Effector memory CD4-positive, alpha-beta T cell (primary cell): ENCODE data around the gene CYP4F2.
"Not testable (repeated sequence)": the region's sequence is repeated elsewhere in the genome, so short reads cannot be mapped to it uniquely, and the experiment has no call there.

Experiments
- DNase-seq, 3 donors: peaks; one replicate each; pipeline ENCODE4 v3.0.0-alpha.2; 2020
- H3K27ac ChIP-seq: 2 replicates; pipeline ENCODE4 v1.7.0; 2013; ENCODE audit warnings: mild to moderate bottlenecking, low read length, moderate library complexity; ENCODE audit not compliant: insufficient read depth, poor library complexity, severe bottlenecking
- H3K27me3 ChIP-seq: replicated peaks from 2 replicates; pipeline ENCODE4 v1.7.0; 2013; ENCODE audit warnings: mild to moderate bottlenecking, low read length; ENCODE audit not compliant: insufficient read depth, control insufficient read depth, poor library complexity, severe bottlenecking
- H3K36me3 ChIP-seq: 2 replicates; pipeline ENCODE4 v1.7.0; 2013; ENCODE audit warnings: mild to moderate bottlenecking, low read length, moderate library complexity; ENCODE audit not compliant: control insufficient read depth, insufficient read depth
- H3K4me1 ChIP-seq: 2 replicates; pipeline ENCODE4 v1.7.0; 2013; ENCODE audit warnings: low read length, mild to moderate bottlenecking; ENCODE audit not compliant: control insufficient read depth, insufficient read depth, poor library complexity, severe bottlenecking
- H3K4me3 ChIP-seq: 2 replicates; pipeline ENCODE4 v1.7.0; 2013; ENCODE audit warnings: low read length, low read depth, mild to moderate bottlenecking; ENCODE audit not compliant: insufficient read depth, poor library complexity, severe bottlenecking
- H3K9me3 ChIP-seq: 2 replicates; pipeline ENCODE4 v1.7.0; 2013; ENCODE audit warnings: mild to moderate bottlenecking, low read length, moderate library complexity; ENCODE audit not compliant: control insufficient read depth

CYP4F2 gene

DNA sequence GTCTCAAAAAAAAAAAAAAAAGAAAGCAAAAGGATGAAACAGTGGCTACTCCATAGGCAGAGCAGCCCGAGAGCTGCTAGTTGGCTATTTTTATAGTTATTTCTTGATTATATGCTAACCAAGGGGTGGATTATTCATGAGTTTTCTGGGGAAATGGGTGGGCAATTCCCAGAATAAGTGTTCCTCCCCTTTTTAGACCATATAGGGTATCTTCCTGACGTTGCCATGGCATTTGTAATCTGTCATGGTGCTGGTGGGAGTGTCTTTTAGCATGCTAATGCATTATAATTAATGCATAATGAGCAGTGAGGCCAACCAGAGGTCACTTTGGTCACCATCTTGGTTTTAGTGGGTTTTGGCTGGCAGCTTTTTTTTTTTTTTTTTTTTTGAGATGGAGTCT lies 57.0 kb downstream of the CYP4F2 start:
- H3K4me3 ChIP-seq: no peak overlapping the region

DNA sequence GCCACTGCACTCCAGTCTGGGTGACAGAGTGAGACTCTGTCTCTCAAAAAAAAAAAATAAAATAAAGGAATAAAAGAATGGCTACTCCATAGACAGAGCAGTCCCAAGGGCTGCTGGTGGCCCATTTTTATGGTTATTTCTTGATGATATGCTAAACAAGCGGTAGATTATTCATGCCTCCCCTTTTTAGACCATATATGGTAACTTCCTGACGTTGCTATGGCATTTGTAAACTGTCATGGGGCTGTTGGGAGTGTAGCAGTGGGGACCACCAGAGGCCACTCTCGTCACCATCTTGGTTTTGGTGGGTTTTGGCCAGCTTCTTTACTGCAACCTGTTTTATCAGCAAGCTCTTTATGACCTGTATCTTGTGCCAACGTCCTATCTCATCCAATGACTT lies 58.0 kb downstream of the CYP4F2 start:
- not testable (repeated sequence) for DNase-seq, H3K9me3 ChIP-seq, H3K36me3 ChIP-seq, H3K27me3 ChIP-seq, H3K27ac ChIP-seq, H3K4me3 ChIP-seq
- H3K4me1 ChIP-seq: peaks cover 22% of the 10 kb centered on the region

More for the DNA sequence above, 57.0 kb downstream of the CYP4F2 start:
- H3K27me3 ChIP-seq: no peaks in the 10 kb centered on the region
- no peaks in the 10 kb centered on the region for H3K36me3 ChIP-seq
- peaks cover 27% of the 10 kb centered on the region for H3K4me1 ChIP-seq
- DNase-seq: no peak
- H3K27ac ChIP-seq: no peak overlapping the region
- H3K9me3 ChIP-seq: no peaks in the 10 kb centered on the region

DNA sequence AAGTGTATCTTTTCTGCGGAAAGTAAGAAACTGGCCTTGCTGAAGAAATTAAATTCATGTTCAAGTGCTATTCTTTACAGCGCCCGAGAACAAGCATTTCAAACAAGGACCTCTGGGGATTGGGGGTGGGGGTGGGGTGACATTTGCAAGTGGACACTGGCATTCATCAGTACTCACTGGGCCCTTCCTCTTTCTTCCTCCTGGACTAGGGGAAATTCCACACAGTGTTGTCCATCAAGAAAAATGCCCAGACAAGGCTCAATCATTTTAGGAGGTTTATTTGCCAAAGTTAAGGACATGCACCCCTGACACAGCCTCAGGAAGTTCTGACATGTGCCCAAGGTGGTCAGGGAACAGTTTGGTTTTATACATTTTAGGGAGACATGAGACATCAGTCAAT lies 59.5 kb downstream of the CYP4F2 start:
- H3K9me3 ChIP-seq: no peaks in the 10 kb centered on the region
- H3K27me3 ChIP-seq: no peaks in the 10 kb centered on the region
- DNase-seq: no peak
- no peak overlapping the region for H3K4me3 ChIP-seq
- peaks cover 9% of the 10 kb centered on the region for H3K4me1 ChIP-seq
- H3K36me3 ChIP-seq: no peaks in the 10 kb centered on the region
- no peak overlapping the region for H3K27ac ChIP-seq

DNA sequence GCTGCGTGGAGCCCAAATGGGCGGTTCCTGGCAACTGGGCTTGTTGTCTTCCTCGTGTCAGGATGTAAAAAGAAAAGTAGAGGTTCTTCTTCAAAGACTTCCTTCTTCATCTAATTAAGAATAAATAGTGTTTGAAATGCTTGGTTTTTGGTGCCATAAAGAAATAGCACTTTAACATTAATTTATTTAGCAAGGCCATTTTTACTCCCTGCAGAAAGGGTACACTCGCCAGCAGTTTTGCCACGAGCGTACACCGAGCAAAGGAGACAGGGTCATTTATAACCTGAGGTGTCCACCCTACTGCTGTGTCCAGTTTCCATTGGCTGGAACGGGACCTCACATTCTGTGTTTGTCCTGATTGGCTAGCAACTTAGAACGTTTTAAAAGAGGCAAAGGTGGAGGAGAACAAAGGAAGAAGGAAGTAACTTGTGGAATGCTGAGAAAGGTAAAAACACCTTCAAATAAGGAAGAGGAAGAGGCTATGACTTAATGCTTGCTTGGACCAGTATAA lies 60.6 kb downstream of the CYP4F2 start:
- DNase-seq: no peak
- Histone ChIP-seq H3K27ac (peak overlapping the region; percentile 94), H3K27me3 (no peaks in the 10 kb centered on the region), H3K9me3 (no peaks in the 10 kb centered on the region), H3K36me3 (no peaks in the 10 kb centered on the region), H3K4me3 (peak overlapping the region; percentile 79), H3K4me1 (peaks cover 9% of the 10 kb centered on the region)

DNA sequence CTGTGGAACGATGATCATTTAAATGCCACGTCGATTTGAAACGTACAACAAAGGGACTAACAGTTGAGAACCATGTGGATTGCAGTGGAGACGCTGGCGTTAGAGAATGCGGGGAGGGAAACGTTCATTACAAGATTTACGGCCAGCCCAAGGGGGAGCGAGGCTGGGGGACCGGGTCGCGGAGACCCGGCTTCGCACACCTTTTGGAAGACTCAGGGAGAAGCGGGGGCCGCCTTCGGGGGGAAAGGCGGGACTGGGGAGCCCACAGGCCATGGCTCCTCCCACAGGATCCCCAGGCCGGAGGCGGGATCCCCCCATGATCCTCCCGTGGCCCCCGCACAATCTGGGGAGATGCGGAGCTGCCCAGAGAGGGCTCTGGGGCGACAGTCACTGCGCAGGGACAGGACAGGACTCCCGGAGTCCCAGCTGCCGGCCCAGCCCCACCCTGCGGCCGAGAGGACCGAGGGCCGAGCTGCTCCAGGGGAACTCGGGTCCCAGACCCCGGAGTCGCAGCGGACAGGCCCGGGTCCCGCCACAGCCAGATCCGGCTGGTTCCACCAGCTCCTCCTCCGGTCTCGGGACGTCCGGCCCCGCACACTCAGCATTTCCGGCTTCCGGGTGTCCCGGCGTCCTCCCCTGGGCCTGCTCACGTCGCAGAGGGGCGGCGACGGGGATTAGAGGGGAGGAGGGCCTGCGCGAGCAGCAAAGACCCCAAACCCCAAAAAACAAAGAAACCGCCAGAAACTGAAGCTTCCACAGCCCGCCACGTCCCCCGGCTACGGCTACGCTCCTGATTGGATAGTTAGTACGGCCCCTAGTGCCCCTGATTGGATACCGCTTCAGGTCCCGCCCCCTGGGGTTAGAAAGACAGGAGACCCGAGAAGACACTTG lies 61.3 kb downstream of the CYP4F2 start:
- Histone ChIP-seq H3K4me1 (peaks cover 9% of the 10 kb centered on the region), H3K4me3 (peak overlapping the region; percentile 79), H3K36me3 (no peaks in the 10 kb centered on the region), H3K27ac (peak overlapping the region; percentile 94), H3K9me3 (no peaks in the 10 kb centered on the region), H3K27me3 (no peaks in the 10 kb centered on the region)
- peak; percentile 84 to 92 (median 91) for DNase-seq

DNA sequence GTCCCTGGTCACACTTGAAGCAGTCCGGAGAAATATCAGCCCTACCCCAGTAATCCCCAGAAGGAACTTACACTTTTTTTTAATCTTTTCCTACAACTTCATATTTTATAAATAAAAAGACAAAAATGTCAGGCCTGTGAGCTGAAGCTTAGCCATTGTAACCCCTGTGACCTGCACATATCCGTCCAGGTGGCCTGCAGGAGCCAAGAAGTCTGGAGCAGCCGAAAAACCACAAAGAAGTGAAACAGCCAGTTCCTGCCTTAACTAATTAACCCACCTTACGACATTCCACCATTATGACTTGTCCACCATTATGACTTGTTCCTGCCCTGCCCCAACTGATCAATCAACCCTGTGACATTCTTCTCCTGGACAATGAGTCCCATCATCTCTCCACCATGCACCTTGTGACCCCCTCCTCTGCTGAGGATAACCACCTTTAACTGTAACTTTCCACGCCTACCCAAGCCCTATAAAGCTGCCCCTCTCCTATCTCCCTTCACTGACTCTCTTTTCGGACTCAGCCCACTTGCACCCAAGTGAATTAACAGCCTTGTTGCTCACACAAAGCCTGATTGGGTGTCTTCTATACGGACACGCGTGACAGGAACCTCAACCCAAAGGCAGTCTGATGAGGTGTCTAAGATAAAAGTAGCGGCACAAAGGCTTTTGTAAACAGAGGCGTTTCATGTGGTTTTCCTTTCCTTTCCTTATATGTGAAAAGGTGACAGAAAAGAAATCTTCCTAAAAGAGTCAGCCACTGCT lies 62.1 kb downstream of the CYP4F2 start:
- H3K36me3 ChIP-seq, H3K4me1 ChIP-seq, H3K9me3 ChIP-seq, H3K27me3 ChIP-seq: not testable (repeated sequence)
- peak; percentile 43 to 64 (median 49) for DNase-seq
- Histone ChIP-seq H3K27ac (peak overlapping the region; percentile 94), H3K4me3 (peak overlapping the region; percentile 79)

DNA sequence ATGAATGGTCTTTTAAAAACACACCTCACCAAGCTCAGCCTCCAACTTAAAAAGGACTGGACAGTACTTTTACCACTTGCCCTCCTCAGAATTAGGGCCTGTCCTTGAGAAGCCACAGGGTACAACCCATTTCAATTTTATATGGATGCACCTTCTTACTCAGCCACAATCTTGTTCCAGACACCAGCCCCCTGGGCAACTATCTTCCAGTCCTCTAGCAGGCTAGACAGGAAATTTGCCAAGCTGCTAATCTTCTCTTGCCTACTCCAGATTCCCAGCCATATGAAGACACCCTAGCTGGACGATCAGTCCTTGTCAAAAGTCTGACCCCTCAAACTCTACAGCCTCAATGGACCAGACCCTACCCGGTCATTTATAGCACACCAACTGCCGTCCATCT lies 63.6 kb downstream of the CYP4F2 start:
- DNase-seq, H3K27ac ChIP-seq, H3K4me1 ChIP-seq, H3K36me3 ChIP-seq, H3K9me3 ChIP-seq, H3K27me3 ChIP-seq, H3K4me3 ChIP-seq: not testable (repeated sequence)

DNA sequence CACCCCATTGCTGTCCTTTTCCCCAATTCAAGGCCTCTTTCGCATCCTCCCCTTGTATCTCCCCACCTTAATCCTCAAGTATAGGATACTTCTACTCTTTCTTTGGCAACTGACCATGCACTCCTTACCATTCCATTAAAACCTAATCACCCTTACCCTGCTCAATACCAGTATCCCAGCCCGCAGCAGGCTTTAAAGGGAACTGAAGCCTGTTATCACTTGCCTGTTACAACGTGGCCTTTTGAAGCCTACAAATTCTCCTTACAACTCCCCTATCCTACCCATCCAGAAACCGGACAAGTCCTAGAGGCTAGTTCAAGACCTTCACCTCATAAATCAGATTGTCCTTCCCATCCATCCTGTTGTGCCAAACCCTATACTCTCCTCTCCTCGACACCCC lies 66.2 kb downstream of the CYP4F2 start:
- peaks cover 9% of the 10 kb centered on the region for H3K4me1 ChIP-seq

DNA sequence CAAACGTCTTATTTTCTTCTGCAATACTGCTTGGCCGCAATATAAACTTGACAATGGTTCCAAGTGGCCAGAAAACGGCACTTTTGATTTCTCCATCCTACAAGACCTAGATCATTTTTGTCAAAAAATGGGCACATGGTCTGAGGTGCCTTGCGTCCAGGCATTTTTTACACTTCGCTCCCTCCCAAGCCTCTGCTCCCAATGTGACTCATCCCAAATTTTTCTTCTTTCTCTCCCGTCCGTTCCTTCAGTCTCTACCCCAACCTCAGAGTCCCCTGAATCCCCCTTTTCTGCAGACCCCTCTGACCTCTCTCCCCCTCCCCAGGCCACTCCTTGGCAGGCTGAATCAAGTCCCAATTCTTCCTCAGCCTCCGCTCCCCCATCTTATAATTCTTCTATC lies 68.1 kb downstream of the CYP4F2 start:
- Histone ChIP-seq H3K36me3 (no peaks in the 10 kb centered on the region), H3K4me3 (no peak overlapping the region), H3K9me3 (no peaks in the 10 kb centered on the region), H3K27me3 (no peaks in the 10 kb centered on the region), H3K27ac (no peak overlapping the region), H3K4me1 (no peaks in the 10 kb centered on the region)
- DNase-seq: no peak

More for the DNA sequence above, 66.2 kb downstream of the CYP4F2 start:
- Histone ChIP-seq H3K4me3 (no peak overlapping the region), H3K27me3 (no peaks in the 10 kb centered on the region), H3K36me3 (no peaks in the 10 kb centered on the region), H3K9me3 (no peaks in the 10 kb centered on the region), H3K27ac (no peak overlapping the region)
- DNase-seq: no peak

DNA sequence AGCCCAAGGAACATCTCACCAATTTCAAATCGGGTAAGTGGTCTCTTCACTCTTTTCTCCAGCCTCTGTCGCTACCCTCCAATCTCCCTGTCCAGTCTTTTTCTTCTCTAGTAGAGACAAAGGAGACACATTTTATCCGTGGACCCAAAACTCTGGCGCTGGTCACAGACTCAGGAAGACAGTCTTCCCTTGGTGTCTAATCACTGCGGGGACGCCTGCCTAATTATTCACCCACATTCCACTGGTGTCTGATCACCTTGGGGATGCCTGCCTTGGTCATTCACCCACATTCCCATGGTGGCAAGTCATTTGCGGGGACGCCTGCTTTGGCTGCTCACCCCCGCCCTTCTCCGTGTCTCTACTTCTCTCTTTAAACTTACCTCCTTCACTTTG lies 68.6 kb downstream of the CYP4F2 start:
- Histone ChIP-seq H3K27me3 (no peaks in the 10 kb centered on the region), H3K4me3 (no peak overlapping the region), H3K27ac (no peak overlapping the region), H3K4me1 (no peaks in the 10 kb centered on the region), H3K9me3 (no peaks in the 10 kb centered on the region), H3K36me3 (no peaks in the 10 kb centered on the region)
- DNase-seq: no peak
